HCT116 (cell line): ENCODE results near the gene SPTY2D1. TPM values are rescaled to one million over a fixed set of nuclear protein-coding genes. Genes with fewer than 3 reads are reported as not detected.

Source experiments
- ATAC-seq: fragments of 200-7000 bp; cut with Tn5 transposase; 2 replicates; pipeline ENCODE4 v1.9.1; 2020; ENCODE audit warnings: mild to moderate bottlenecking, moderate library complexity
- BruUV-seq: library from RNA; stranded (reverse); fragments of 400-500 nt; replicated peaks from 2 replicates; lab custom pipeline; 2021; lab: Mats Ljungman, UMichigan
- CTCF ChIA-PET: fragments of 300-600 bp; sonication (Branson Sonifier 250); formaldehyde crosslinking; loops from one replicate; lab custom pipeline; 2021; ENCODE audit warnings: antibody characterized with exemption; lab: Charles Lee
- POLR2A ChIA-PET: fragments of 300-600, 350-600 bp; sonication (Branson Sonifier 250); formaldehyde crosslinking; loops from one replicate; lab custom pipeline; 2021; ENCODE audit warnings: antibody characterized with exemption; lab: Charles Lee
- RAD21 ChIA-PET, 2 experiments: fragments of 300-600 bp; sonication (Branson Sonifier 250); formaldehyde crosslinking; loops; one replicate each; lab custom pipeline; 2023; ENCODE audit warnings: low total read pairs in 2 of 2; ENCODE audit not compliant: uncharacterized antibody in 2 of 2, unreplicated experiment in 2 of 2, low non-redundant PET in 1 of 2; lab: Charles Lee
- DNase-seq: peaks from one replicate; pipeline ENCODE4 v3.0.0-alpha.2; 2010; ENCODE audit warnings: low read depth, low spot score
- H2AFZ ChIP-seq: fragments of 200-600 bp; shearing (Covaris generic), sonication (generic); 2 replicates; pipeline ENCODE4 v1.6.1; 2017; ENCODE audit warnings: low read depth, mixed run types, mixed read lengths, antibody characterized with exemption, low read length; ENCODE audit not compliant: poor library complexity, severe bottlenecking
- H3K27ac ChIP-seq: 2 replicates; pipeline ENCODE4 v1.5.1; 2012; ENCODE audit warnings: low read depth, low read length
- H3K27me3 ChIP-seq: fragments of 200-600 bp; sonication (generic); 2 replicates; pipeline ENCODE4 v1.6.1; 2016; ENCODE audit warnings: mixed run types, low read length, mixed read lengths; ENCODE audit not compliant: insufficient read depth
- H3K36me3 ChIP-seq, 2 experiments: fragments of 200-500 bp in 1 of 2; fragments of 200-600 bp in 1 of 2; sonication (Bioruptor generic) in 1 of 2; sonication (generic) in 1 of 2; 2 replicates each; pipeline versions ENCODE4 v1.5.1 to v1.6.1; 2014 to 2016; ENCODE audit warnings: low read length in 2 of 2, inconsistent platforms in 1 of 2, mixed read lengths in 1 of 2, mixed run types in 1 of 2; ENCODE audit not compliant: insufficient read depth in 2 of 2, control insufficient read depth in 1 of 2
- H3K4me1 ChIP-seq, 2 experiments: fragments of 200-600 bp in 1 of 2; sonication (generic) in 1 of 2; 2 replicates each; pipeline versions ENCODE4 v1.5.1 to v1.6.1; 2012 to 2017; ENCODE audit warnings: low read length in 2 of 2, inconsistent platforms in 1 of 2, mild to moderate bottlenecking in 1 of 2, mixed read lengths in 1 of 2, mixed run types in 1 of 2, moderate library complexity in 1 of 2; ENCODE audit not compliant: insufficient read depth in 2 of 2, control insufficient read depth in 1 of 2
- H3K4me2 ChIP-seq: fragments of 200-600 bp; sonication (generic); 2 replicates; pipeline ENCODE4 v1.6.1; 2017; ENCODE audit warnings: mixed run types, low read length, mixed read lengths
- H3K4me3 ChIP-seq, 2 experiments: fragments of 200-600 bp in 1 of 2; sonication (generic) in 1 of 2; replicated peaks in 1 of 2; 2 replicates each; pipeline ENCODE4 v1.5.1; 2011 to 2016; ENCODE audit warnings: low read length in 2 of 2, control low read depth in 1 of 2, low read depth in 1 of 2, mild to moderate bottlenecking in 1 of 2, mixed read lengths in 1 of 2, mixed run types in 1 of 2
- H3K79me2 ChIP-seq: fragments of 200-600 bp; sonication (generic); 2 replicates; pipeline ENCODE4 v1.6.1; 2017; ENCODE audit warnings: mild to moderate bottlenecking, mixed run types, low read length, moderate library complexity, mixed read lengths; ENCODE audit not compliant: insufficient read depth
- H3K9ac ChIP-seq: fragments of 200-600 bp; sonication (generic); 2 replicates; pipeline ENCODE4 v1.6.1; 2016; ENCODE audit warnings: low read length, mixed read lengths
- H3K9me2 ChIP-seq: fragments of 200-600 bp; sonication (generic), shearing (Covaris generic); 2 replicates; pipeline ENCODE4 v1.6.1; 2017; ENCODE audit warnings: mixed run types, mild to moderate bottlenecking, moderate library complexity; ENCODE audit not compliant: insufficient read depth
- H3K9me3 ChIP-seq, 2 experiments: fragments of 200-500 bp in 1 of 2; fragments of 200-600 bp in 1 of 2; sonication (Bioruptor generic) in 1 of 2; sonication (generic) in 1 of 2; 2 replicates each; pipeline ENCODE4 v1.6.1; 2014 to 2017; ENCODE audit warnings: low read length in 2 of 2, mixed read lengths in 2 of 2, inconsistent platforms in 1 of 2, low read depth in 1 of 2, mild to moderate bottlenecking in 1 of 2, mixed run types in 1 of 2, moderate library complexity in 1 of 2; ENCODE audit not compliant: control insufficient read depth in 1 of 2, insufficient read depth in 1 of 2
- H4K20me1 ChIP-seq: fragments of 200-600 bp; sonication (generic), shearing (Covaris generic); 2 replicates; pipeline ENCODE4 v1.6.1; 2017; ENCODE audit warnings: mixed run types, mild to moderate bottlenecking, moderate library complexity; ENCODE audit not compliant: insufficient read depth
- ATF3 ChIP-seq: IDR thresholded peaks from 2 replicates; pipeline ENCODE4 v1.6.1; 2012
- CBX3 ChIP-seq: IDR thresholded peaks from 2 replicates; pipeline ENCODE4 v1.6.1; 2012; ENCODE audit warnings: low read depth
- CEBPB ChIP-seq: IDR thresholded peaks from 2 replicates; pipeline ENCODE4 v1.6.1; 2012; ENCODE audit warnings: low read depth
- CTCF ChIP-seq, 3 experiments: fragments of 200-600 bp in 1 of 3; sonication (generic) in 1 of 3; IDR thresholded peaks in 2 of 3; conservative IDR thresholded peaks in 1 of 3; 2 replicates each; pipeline ENCODE4 v1.5.1; 2012 to 2017; ENCODE audit warnings: low read depth in 2 of 3, low read length in 2 of 3, antibody characterized with exemption in 1 of 3, borderline replicate concordance in 1 of 3, control low read depth in 1 of 3, mild to moderate bottlenecking in 1 of 3, mixed read lengths in 1 of 3, mixed run types in 1 of 3, moderate library complexity in 1 of 3; ENCODE audit not compliant: insufficient read depth in 1 of 3
- EGR1 ChIP-seq: IDR thresholded peaks from 2 replicates; pipeline ENCODE4 v1.6.1; 2012; ENCODE audit warnings: low read depth
- JUND ChIP-seq: IDR thresholded peaks from 2 replicates; pipeline ENCODE4 v1.6.1; 2012
- RAD21 ChIP-seq: IDR thresholded peaks from 2 replicates; pipeline ENCODE4 v1.6.1; 2012; ENCODE audit warnings: low read depth, mild to moderate bottlenecking
- REST ChIP-seq: IDR thresholded peaks from 2 replicates; pipeline ENCODE4 v1.6.1; 2012; ENCODE audit warnings: low read depth
- SP1 ChIP-seq: IDR thresholded peaks from 2 replicates; pipeline ENCODE4 v1.6.1; 2012; ENCODE audit warnings: low read depth
- YY1 ChIP-seq: IDR thresholded peaks from 2 replicates; pipeline ENCODE4 v1.6.1; 2011; ENCODE audit warnings: low read length, low read depth, moderate library complexity, mild to moderate bottlenecking; ENCODE audit not compliant: insufficient replicate concordance; ENCODE audit errors: extremely low read depth
- ZFX ChIP-seq: fragments of 450-650 bp; IDR thresholded peaks from 2 replicates; pipeline ENCODE4 v1.6.1; 2017
- intact Hi-C: fragments of 100-400 bp; cut with micrococcal nuclease; formaldehyde crosslinking; loops from 2 replicates; pipeline ENCODE4 v1.10.0; 2022
- total RNA-seq: library from RNA; stranded (reverse); gene quantifications from one replicate; pipeline ENCODE4 v1.2.1, GENCODE V29; 2021; ENCODE audit not compliant: unreplicated experiment

SPTY2D1 gene
- total RNA-seq, 1 experiment from 2014 or later, result 19.7 TPM

- DNase-seq (no peak), ATAC-seq (no peak)
- TF ChIP-seq ZFX (no peak), CEBPB (no peak), JUND (no peak), RAD21 (no peak)
- Histone ChIP-seq H3K9me3 (no peaks in the 10 kb centered on the region), H3K9ac (no peak overlapping the region), H3K4me2 (no peak overlapping the region), H2AFZ (no peak overlapping the region), H3K4me1 (peaks cover 14 to 17% of the 10 kb centered on the region in 2 experiments; a peak in 3 of 4 replicates), H3K27ac (no peak overlapping the region), H3K79me2 (0 out of 2 replicates have a peak, but pooled peaks cover 6% of the 10 kb centered on the region), H3K9me2 (no peaks in the 10 kb centered on the region), H4K20me1 (no peaks in the 10 kb centered on the region), H3K27me3 (no peaks in the 10 kb centered on the region), H3K36me3 (peaks cover 0 to 3% of the 10 kb centered on the region in 2 experiments; a peak in 1 of 4 replicates), H3K4me3 (no peak overlapping the region)
- ChIA-PET POLR2A (no interaction called here), CTCF (no interaction called here), RAD21 (no interaction called here)
- no TSS peak for BruUV-seq
- intact Hi-C loops, result no loop called here
Measured at GRCh38 chr11:18581825-18582224, 52.3 kb downstream of the SPTY2D1 start.

- H3K4me3 ChIP-seq, result no peak overlapping the region
- ChIA-PET RAD21 (interaction anchor here in 1 of 2 experiments (0.6 kb wide), 1 partner anchor 197 kb away, joined by 3 read pairs; no protein-coding TSS in a partner anchor), POLR2A (no interaction called here), CTCF (no interaction called here)
- H3K9me2 ChIP-seq, result no peaks in the 10 kb centered on the region
- H3K9me3 ChIP-seq, result no peaks in the 10 kb centered on the region
- peaks cover 14 to 17% of the 10 kb centered on the region in 2 experiments; a peak in 3 of 4 replicates for H3K4me1 ChIP-seq
- no peak overlapping the region for H3K4me2 ChIP-seq
- no TSS peak for BruUV-seq
- no peaks in the 10 kb centered on the region for H3K79me2 ChIP-seq
- no peaks in the 10 kb centered on the region for H4K20me1 ChIP-seq
- ATAC-seq, result no peak
- H3K36me3 ChIP-seq, result peaks cover 0 to 6% of the 10 kb centered on the region in 2 experiments; a peak in 1 of 4 replicates
- no peak for TF ChIP-seq SP1
- TF ChIP-seq EGR1, result no peak
- no peak for TF ChIP-seq REST
- TF ChIP-seq ZFX, result no peak
- TF ChIP-seq YY1, result no peak
- TF ChIP-seq CTCF (IDR thresholded peaks at IDR 0.05 in 2 of 3, conservative IDR thresholded peaks at IDR 0.05 in 1 of 3; ENCODE audit: borderline replicate concordance in 1 of 3, insufficient read depth in 1 of 3, low read depth in 2 of 3, low read length in 2 of 3), result no peak
- TF ChIP-seq CBX3, result no peak
- TF ChIP-seq ATF3, result no peak
- H3K27ac ChIP-seq, result no peak overlapping the region; the same call in 1 of the 2 replicates
- intact Hi-C loops, result no loop called here
- no peak for DNase-seq
- no peak overlapping the region for H3K9ac ChIP-seq
- no peak overlapping the region for H2AFZ ChIP-seq
- no peaks in the 10 kb centered on the region for H3K27me3 ChIP-seq
Measured at GRCh38 chr11:18580113-18580766, 53.9 kb downstream of the SPTY2D1 start.
